Measurements from ENCODE around the gene NCAM2.

DNA sequence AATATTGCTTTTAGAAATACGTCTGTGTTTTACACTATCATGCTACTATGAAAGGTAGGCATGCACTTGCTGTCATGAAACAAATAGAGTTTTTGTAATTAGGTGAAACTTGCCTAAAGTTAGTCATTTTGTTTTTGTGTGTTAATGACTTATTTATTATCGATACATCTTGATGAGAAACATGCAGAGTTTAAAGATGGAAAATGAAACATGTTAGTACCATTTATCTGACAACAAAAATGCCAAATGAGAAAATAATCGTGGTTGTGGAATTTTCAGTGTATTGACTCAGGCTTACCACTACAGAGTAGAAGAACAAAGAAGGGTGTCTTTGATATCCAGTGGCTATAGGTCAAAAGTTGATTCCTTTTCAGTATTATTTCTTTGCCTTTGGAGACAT, 105.5 kb downstream of the NCAM2 start:
- no peak for TF ChIP-seq CEBPB (IDR thresholded peaks at IDR 0.05; ENCODE audit: low read depth, low read length)
- TF ChIP-seq, protein P1, sequence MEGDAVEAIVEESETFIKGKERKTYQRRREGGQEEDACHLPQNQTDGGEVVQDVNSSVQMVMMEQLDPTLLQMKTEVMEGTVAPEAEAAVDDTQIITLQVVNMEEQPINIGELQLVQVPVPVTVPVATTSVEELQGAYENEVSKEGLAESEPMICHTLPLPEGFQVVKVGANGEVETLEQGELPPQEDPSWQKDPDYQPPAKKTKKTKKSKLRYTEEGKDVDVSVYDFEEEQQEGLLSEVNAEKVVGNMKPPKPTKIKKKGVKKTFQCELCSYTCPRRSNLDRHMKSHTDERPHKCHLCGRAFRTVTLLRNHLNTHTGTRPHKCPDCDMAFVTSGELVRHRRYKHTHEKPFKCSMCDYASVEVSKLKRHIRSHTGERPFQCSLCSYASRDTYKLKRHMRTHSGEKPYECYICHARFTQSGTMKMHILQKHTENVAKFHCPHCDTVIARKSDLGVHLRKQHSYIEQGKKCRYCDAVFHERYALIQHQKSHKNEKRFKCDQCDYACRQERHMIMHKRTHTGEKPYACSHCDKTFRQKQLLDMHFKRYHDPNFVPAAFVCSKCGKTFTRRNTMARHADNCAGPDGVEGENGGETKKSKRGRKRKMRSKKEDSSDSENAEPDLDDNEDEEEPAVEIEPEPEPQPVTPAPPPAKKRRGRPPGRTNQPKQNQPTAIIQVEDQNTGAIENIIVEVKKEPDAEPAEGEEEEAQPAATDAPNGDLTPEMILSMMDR (conservative IDR thresholded peaks at IDR 0.05; ENCODE audit: low read depth, low read length): no peak
- no peak for TF ChIP-seq RCOR1 (IDR thresholded peaks at IDR 0.05; ENCODE audit: insufficient replicate concordance, low read length)
- no peak for TF ChIP-seq POLR2A (IDR thresholded peaks at IDR 0.05; ENCODE audit: low read depth, low read length)
- no peak for TF ChIP-seq RFX5 (IDR thresholded peaks at IDR 0.05; ENCODE audit: low read depth, low read length)
- no peak for TF ChIP-seq RAD21 (IDR thresholded peaks at IDR 0.05; ENCODE audit: low read length)
- no peak for TF ChIP-seq SMC3 (IDR thresholded peaks at IDR 0.05; ENCODE audit: low read depth, low read length)
